Activated CD8-positive, alpha-beta memory T cell treated with anti-CD3 and anti-CD28 coated beads, Interleukin-2, amount 50 U/mL, for 1 hour (primary cell): ENCODE data around the gene DSPP.

ENCODE experiments used
- DNase-seq: peaks from one replicate; pipeline ENCODE4 v3.0.0-alpha.2; 2020; ENCODE audit errors: extremely low read depth

The DSPP gene

DNA sequence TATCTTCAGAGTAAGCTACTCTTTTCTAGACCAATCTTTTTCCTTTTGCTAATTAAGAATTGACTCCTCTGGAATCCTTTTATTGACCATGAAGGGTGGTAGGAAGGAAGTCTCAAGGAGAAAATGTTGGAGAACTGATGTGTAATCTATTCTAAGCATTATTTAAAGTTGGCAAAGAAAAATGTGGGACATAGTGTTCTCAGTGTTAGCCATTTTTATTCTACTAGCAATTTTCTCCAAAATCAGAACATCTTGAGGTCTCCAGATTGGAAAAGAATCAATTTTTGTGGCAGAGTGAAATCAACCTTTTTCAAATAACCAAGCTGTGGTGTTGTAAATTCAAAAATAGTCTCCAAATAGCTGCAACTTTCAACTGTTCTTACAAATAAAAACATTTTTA is 23.3 kb downstream of the DSPP start:
- no peak for DNase-seq

GRCh38 chr4:87632469-87632868 is 24.1 kb downstream of the DSPP start:
- DNase-seq = no peak

- DNase-seq = no peak
Observed at GRCh38 chr4:87633243-87633642, 24.9 kb downstream of the DSPP start.

- DNase-seq = no peak
Observed at GRCh38 chr4:87644286-87644685, 36.0 kb downstream of the DSPP start.

- DNase-seq = no peak
Observed at GRCh38 chr4:87649980-87650379, 41.7 kb downstream of the DSPP start, which contains the start of gene DMP1. Gene DMP1 (plus strand): TSS chr4:87650280. CDS start chr4:87656493, 6,213 bp downstream.

GRCh38 chr4:87650938-87651337 is 42.6 kb downstream of the DSPP start:
- no peak for DNase-seq

DNA sequence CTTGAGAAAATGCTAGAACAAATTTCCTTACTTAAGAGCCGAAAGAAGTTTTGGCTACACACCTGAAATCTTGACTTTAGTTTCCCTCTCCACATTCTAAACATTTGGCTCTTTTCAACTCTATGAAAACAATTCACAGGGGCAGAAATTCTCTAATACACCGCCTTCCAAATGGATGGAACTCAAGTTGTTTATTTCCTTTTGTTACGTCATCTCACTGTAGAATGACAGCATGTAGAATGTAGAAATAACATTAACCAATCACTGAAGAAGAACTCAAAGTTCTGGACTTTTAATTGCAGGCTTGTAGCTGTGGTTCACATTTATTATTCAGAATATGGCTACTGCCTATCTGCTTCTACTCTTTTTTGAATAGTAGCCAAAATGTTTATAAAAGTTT is 43.6 kb downstream of the DSPP start:
- no peak for DNase-seq

- DNase-seq = no peak
Observed at GRCh38 chr4:87654487-87655044, 46.2 kb downstream of the DSPP start.

DNA sequence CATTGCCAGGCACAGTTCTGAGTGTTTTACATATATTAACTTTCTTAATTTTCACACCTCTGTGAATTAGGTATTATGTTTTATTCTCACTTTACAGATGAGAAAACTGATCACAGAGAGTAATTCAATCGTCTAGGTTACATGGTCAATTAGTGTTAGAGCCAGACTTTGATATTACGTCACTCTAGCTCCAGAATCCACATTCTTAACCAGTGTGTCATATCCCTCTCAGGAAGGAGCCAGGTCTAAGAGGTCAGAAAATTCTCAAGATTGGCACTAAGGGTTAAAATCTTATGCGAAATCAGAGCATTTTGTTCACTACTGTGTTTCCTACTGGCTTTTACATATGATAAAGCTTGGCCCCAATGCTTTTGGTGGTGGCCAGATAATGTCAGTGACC is 49.2 kb downstream of the DSPP start:
- DNase-seq = no peak

DNA sequence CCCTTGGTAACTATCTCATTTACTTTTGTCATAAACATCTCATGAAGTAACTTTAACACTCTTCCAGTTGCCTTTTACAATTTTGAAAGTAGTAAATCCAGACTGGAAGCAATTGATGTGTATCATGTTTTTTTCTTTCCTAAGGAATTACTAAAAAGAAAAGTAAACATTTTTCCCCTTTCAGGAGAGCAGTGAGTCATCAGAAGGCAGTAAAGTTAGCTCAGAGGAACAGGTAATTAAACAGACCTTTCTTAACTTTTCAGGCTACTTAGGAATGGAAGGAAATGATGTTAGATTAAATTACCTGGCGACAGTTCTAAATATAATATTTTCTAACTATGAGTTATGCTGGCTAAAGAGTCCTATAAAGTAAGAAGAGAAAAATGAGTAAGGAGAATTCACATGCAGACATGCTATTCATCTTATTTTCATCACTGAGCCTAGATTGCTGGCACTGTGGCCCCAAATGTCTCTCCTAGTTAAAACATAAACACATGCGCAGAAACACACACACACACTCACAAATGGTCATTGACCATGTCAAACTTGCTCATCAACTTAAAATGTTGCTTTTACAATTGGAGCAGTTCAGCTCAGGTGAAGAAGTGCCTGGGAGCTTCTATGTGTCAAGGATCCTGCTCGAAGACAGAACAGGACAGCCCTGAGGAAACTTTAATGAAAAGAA is 51.1 kb downstream of the DSPP start:
- no peak for DNase-seq

DNA sequence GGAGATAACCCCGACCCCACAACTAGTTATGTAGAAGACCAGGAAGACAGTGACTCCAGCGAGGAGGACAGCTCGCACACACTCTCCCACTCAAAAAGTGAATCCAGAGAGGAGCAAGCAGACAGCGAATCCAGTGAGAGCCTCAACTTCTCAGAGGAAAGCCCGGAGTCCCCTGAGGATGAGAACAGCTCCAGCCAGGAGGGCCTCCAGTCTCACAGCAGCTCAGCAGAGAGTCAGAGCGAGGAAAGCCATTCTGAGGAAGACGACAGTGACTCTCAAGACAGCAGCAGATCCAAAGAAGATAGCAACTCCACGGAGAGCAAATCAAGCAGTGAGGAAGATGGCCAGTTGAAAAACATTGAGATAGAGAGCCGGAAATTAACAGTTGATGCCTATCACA is 54.5 kb downstream of the DSPP start:
- DNase-seq = no peak
